ENCODE data around the gene GPC5.
"Not testable (repeated sequence)": the region's sequence is repeated elsewhere in the genome, so short reads cannot be mapped to it uniquely, and the experiment has no call there.

The GPC5 gene

DNA sequence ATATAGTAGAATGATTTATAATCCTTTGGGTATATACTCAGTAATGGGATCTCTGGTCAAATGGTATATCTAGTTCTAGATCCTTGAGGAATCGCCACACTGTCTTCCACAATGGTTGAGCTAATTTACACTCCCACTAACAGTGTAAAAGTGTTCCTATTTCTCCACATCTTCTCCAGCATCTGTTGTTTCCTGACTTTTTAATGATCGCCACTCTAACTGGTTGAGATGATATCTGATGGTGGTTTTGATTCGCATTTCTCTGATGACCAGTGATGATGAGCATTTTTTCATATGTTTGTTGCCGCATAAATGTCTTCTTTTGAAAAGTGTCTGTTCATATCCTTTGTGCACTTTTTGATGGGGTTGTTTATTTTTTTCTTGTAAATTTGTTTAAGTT, 1140.7 kb downstream of the GPC5 start:
- not testable (repeated sequence) for DNase-seq (ENCODE audit: low read depth in 2 of 2)

DNA sequence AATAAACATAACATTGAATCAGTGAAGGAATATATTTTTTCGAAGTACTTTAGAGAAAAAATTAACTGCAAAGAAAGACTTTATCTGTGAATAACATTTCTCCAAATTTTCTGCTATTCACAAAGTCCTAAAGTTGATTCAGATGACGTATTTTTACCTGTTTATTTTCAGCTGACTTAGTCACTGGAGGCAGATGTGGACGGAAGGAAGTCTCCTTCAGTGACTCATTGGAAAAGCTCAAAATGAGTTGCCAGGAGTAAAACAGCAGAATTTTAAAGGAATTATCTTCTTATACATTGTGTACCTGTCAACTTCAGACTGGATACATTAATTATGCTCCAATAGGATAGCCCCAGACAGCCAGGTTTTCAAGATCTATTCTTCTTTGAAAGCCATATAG, 1148.8 kb downstream of the GPC5 start:
- no peak for DNase-seq (ENCODE audit: low read depth in 2 of 2)

- DNase-seq (ENCODE audit: low read depth in 2 of 2): no peak
Measured at GRCh38 chr13:92549276-92549675, 1150.9 kb downstream of the GPC5 start.

DNA sequence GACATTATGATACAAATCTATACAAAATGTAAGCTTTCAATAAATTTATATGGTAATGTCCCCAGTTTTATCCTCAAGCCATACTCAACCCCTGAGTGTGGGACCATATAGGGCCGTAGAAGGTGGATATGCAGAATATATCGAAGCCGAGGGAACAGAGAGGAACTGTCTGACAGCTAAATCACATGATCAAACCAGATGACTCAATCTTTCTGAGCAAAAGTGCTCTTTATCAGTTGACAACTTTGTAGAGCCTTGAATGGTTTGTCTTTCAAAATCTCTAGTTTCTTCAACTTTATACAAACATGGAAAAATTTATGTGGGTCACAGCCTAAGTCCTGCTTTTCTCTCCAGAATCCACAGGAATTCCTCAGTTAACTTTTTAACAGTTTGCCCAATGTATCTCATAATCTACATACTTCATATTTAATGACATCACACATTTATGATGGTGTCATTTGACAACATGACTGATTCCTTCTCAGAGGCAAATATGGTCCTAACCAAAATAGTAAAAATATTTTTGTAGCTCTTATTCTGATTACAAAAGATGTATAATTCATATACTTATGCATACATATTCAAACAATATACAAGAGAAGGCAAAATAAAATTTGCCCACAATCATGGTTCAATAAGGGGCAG, 1155.2 kb downstream of the GPC5 start:
- no peak for DNase-seq (ENCODE audit: low read depth in 2 of 2)

DNA sequence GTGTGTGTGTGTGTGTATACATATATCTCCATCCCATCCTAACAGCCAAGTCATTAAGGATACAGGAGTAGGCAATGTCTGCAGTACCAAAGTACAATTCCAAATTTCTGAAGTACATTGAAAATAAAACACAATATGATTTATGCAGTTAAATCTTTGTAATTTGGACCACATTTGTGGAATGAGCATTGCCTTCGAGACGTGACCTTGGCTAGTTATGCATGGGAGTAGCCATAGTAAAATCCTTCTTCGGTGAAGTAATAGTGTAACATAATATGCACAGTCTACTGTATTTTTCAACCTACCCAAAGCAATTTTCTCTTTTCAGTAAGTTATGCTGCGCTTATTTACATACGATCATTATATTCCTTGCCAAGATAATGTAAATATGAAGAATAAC, 1162.5 kb downstream of the GPC5 start:
- no peak for DNase-seq (ENCODE audit: low read depth in 2 of 2)

DNA sequence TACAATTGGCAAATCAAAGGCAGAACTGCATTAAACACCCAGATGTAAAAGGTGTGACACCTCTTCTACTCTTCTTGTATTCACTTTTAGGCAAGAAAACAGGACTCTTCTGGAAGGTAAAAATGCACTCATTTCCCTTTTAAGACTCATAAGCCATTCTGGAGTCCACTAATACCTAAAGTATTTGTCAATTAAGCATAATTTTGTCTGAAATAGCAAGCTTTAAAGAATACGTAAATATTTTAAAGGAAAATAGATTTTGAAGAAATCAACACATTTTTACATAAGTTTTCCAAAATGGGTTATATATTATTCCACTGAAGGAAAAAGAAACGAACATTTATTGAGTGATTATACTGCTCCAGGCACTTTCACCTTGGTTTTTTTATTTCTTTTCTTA, 1166.5 kb downstream of the GPC5 start:
- DNase-seq (ENCODE audit: low read depth in 2 of 2): no peak

DNA sequence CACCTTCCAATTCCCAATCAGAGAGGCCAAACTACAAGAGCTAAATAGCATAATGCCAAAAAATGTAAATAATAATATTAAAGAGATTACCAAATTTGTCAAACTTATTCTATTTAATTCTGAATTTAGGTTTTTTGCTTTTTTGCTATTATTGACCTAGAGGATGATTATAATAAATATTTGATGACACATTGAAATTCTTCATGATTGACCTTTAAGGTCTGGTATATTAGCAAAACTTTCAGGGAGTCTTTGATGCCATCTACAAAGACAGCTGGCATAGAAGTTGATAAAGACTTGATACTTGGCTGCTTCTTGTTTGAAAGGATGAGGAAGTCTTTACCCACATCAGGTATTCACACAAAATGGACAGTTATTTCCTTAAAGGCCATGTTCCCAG, 1168.3 kb downstream of the GPC5 start:
- DNase-seq (ENCODE audit: low read depth in 2 of 2): no peak

GRCh38 chr13:92572190-92572589, 1173.8 kb downstream of the GPC5 start:
- DNase-seq (ENCODE audit: low read depth in 2 of 2): no peak

- no peak for DNase-seq (ENCODE audit: low read depth in 2 of 2)
Measured at GRCh38 chr13:92573467-92574057, 1175.1 kb downstream of the GPC5 start.

- no peak for DNase-seq (ENCODE audit: low read depth in 2 of 2)
Measured at GRCh38 chr13:92574499-92574898, 1176.1 kb downstream of the GPC5 start.

DNA sequence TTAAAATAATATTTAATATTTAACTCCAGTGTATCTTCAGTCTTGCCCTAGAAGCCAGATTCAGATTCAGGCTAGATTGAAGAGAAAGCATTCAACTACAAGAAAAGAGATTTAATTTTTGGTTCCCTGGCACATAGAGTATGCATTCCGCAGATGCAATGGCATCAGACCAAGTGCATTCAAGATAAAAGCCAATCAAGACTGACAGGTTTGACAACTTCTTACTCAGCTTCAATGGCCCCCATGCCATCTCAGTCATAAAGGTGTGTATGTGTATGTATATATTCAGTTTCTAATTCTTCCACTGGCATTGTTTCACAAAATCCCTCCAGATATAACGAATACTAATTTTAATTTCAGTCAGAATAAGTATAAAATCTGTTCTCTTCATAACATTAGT, 1177.4 kb downstream of the GPC5 start:
- DNase-seq (ENCODE audit: low read depth in 2 of 2): no peak

- no peak for DNase-seq (ENCODE audit: low read depth in 2 of 2)
Measured at GRCh38 chr13:92578358-92578757, 1179.9 kb downstream of the GPC5 start.

DNA sequence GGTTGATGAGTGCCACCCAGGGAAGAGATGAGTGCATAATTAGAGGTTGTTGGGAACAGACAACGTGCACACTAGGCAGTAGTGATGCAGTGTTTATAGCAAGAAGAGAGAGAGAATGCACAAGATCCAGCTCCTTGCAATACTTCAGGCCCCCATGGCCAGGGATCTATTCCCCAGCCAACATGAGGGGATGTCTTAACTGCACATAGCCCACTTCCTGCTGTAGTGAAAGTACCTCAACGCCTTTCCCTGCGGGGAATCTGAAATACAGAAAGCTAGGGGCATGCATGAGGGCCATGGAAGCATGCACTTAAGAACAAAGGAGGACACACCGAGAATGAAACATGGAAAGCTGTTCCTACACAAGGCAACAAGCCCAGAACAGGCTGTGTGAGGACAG, 1191.5 kb downstream of the GPC5 start:
- DNase-seq (ENCODE audit: low read depth in 2 of 2): no peak

DNA sequence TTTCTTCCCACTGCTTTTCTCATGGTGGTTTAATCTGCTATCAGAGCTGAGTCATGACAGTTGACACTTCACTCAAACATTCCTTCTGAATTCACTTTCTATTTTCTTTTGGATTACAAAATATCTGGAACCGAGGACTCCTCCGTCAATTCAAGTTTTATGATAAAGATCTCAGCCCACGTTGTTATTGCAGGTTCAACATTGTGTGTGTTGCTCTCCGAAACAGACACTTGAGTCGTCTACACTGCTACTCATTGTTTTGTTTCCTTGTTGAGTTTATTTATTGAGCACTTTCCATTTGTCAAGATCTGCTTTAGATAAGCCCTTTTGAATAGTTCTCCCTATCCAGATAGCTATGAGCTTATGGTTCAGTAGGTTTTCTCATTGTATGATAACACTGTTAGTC, 1192.1 kb downstream of the GPC5 start:
- DNase-seq (ENCODE audit: low read depth in 2 of 2): no peak

GRCh38 chr13:92591117-92591516, 1192.7 kb downstream of the GPC5 start:
- no peak for DNase-seq (ENCODE audit: low read depth in 2 of 2)

GRCh38 chr13:92592757-92593156, 1194.3 kb downstream of the GPC5 start:
- no peak for DNase-seq (ENCODE audit: low read depth in 2 of 2)

- DNase-seq (ENCODE audit: low read depth in 2 of 2): no peak
Measured at GRCh38 chr13:92602560-92602959, 1204.1 kb downstream of the GPC5 start.

DNA sequence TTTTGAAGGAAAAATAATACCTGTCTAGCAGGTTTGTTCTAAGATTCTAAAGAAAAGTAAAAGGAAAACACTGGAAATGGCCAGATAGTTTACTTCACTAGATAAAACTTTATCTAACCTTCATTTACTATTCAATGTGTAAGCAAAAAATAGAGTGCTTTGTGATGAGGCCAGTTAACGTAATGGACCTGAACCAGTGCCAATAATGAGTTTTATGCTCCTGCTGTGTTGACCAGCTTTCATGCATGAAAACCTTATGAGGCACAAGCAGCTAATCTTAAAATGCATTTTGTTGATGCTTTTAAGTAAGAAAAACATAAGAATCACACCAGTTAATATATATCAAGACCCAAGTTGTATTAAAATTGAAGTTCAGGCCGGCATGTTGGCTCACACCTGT, 1211.0 kb downstream of the GPC5 start:
- no peak for DNase-seq (ENCODE audit: low read depth in 2 of 2)

DNA sequence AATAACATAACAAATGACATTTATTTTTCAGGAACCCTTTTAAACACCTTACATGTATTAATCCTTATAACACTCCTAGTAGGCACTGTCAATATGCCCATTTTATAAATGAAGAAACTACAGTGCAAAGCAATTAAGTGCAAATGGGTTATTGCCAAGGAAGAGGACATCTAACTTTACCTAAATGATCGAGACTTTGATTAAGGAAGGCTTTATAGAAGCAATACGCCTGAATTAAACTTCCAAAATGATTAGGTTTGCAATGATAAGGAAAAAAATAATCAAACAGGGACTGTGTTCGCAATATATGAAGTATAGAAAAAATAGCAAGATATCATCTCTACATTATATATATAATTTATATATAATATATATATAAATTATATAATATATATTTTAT, 1214.5 kb downstream of the GPC5 start:
- no peak for DNase-seq (ENCODE audit: low read depth in 2 of 2)

DNA sequence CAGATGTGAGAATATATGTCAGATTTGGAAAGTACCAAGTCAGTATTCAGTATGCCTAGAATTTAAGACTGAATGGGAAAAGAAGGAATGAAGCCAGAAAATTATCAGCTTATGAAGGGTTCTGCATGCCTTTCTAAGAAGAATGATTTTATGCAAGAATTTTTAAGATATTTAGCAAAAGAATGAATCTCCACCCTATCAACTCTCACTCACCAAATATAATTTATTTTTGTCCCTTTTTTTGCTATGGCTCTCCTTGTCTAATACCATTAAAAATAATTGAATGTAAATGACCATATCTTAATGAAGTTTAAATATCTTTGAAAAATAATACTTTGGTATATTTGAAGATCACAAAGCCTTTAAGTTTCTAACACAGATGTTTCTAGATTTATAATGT, 1215.5 kb downstream of the GPC5 start:
- DNase-seq (ENCODE audit: low read depth in 2 of 2): no peak

GRCh38 chr13:92621985-92622384, 1223.6 kb downstream of the GPC5 start:
- DNase-seq (ENCODE audit: low read depth in 2 of 2): no peak

GRCh38 chr13:92622905-92623304, 1224.5 kb downstream of the GPC5 start:
- no peak for DNase-seq (ENCODE audit: low read depth in 2 of 2)

GRCh38 chr13:92626274-92626673, 1227.9 kb downstream of the GPC5 start:
- no peak for DNase-seq (ENCODE audit: low read depth in 2 of 2)

- no peak for DNase-seq (ENCODE audit: low read depth in 2 of 2)
Measured at GRCh38 chr13:92640936-92641335, 1242.5 kb downstream of the GPC5 start.

All from fibroblast of skin of left biceps (primary cell).